Activated T-helper 1 cell treated with anti-CD3 and anti-CD28 coated beads, Interleukin-2, amount 50 U/mL, for 16 hours (primary cell): ENCODE results near the gene PHLDA3.

Experiments used
- DNase-seq, 2 donors: peaks; one replicate each; pipeline ENCODE4 v3.0.0-alpha.2; 2020; ENCODE audit warnings: low read depth in 1 of 2, low spot score in 1 of 2

The PHLDA3 gene

DNA sequence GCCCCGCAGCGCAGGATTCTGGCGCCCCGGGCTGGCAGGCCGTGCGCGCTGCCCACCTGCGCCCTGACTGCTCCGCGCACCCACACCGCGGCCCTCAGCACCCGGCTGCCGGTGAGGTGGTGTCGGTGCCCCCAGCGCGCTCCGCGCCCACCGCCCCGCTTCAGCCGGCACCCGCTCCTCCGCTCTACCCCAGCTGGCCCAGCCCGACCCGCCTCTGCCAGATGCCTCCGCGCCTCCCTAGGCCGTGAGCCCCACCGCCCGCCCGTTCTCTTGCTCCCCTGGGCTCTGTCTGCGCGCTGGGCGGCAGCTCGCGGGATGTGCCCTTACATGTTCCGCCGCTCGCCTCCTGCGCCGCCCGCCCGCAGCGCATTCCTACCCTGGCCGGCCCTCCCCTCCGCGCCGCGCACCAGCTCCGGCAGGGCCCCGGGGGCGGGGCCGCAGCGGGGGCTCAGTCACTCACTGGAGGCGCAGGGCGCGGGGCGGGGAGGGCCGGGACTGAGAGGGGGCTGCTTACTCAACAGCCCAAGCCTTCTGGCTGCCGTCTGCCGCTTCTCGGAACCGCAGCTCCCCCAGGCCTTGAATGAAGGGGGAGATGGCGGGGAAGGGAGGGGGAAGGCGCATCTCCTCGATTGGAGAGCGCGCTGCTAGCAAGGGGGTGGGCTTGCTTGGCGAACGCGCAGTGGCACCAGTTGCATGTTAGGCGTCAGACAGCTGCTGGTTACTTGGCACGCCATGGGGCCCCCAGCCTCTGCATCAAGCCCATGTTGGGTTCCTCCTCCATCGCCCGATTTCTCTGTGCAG lies at the start of gene PHLDA3:
Gene PHLDA3 (minus strand): TSS at position 345 of the 801 bp plus-strand sequence. CDS start 402 bp downstream, outside the sequence.
- peak in 1 of 2 donors; percentile 9 for DNase-seq

DNA sequence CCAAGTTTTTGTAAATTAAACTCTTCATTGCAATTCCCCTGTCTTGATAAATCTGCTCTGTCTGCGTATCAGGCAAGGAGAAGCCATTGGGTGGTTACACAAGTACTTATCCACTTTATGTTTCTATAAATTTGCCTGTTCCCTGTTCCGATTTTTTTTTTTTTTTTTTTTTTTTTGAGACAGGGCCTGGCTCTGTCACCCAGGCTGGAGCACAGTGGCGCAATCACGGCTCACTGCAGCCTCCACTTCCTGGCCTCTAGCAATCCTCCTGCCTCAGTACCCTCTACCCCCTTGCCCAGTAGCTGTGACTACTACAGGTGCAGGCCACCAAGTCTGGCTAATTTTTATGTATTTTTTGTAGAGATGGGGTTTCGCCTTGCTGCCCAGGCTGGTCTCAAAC lies 49.1 kb upstream of the PHLDA3 start:
- DNase-seq = no peak

DNA sequence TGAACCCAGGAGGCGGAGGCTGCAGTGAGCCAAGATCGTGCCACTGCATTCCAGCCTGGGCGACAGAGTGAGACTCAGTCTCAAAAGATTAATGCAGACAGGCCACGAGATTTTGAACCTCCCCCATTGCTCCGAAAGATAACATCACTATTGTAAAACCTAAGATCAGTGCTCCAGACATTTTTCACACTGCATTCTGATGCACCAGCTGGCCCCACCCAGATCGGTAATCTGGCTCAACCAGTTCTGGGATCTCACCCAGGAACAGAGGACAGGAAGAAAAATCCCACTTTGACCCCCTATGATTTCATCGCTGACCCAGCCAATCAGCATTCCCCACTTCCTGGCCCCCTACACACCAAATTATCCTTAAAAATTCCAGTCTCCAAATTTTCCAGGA lies 48.6 kb upstream of the PHLDA3 start:
- DNase-seq = no peak

DNA sequence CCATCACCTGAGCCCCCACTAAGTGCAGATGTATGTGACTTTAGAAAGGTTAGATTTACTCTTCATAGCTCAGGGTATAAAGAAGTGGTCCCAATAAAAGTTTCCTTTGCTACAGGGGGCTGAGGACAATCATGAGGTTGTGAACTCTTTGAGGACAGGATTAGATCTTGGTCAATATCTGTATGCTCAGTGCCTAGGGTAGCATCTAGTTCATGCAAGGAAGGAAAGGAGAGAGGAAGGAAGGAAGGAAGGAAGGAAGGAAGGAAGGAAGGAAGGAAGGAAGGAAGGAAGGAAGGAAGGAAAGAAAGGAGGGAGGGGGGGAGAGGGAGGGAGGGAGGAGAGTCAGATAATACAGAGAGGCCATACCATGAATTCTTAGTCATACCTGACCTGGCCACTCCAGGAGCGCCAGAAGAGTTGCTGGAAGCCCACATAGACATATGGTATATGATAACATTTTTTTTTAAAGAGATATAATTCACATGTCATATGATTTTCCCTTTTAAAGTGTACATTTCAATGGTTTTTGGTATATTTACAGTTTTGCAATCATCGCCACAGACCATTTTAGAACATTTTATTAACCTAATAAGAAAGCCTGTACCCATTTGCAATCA lies 47.6 kb upstream of the PHLDA3 start:
- no peak for DNase-seq

DNA sequence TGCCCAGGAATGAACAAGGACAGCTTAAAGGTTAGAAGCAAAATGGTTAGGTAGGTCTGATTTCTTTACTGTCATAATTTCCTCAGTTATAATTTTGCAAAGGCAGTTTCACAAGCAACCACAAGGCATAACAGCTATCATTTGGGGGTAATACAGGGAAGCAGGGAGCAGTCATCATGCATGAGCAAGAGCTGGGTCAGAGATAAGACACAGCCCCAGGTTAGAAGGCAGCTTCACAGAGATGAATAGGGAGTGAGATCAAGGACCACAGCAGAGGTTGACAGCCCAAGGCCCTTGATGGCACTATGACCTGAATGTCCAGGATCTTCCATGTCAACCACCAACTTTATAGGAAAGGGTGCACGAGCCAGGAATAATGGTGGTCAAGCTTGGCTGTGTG lies 46.9 kb upstream of the PHLDA3 start:
- no peak for DNase-seq

DNA sequence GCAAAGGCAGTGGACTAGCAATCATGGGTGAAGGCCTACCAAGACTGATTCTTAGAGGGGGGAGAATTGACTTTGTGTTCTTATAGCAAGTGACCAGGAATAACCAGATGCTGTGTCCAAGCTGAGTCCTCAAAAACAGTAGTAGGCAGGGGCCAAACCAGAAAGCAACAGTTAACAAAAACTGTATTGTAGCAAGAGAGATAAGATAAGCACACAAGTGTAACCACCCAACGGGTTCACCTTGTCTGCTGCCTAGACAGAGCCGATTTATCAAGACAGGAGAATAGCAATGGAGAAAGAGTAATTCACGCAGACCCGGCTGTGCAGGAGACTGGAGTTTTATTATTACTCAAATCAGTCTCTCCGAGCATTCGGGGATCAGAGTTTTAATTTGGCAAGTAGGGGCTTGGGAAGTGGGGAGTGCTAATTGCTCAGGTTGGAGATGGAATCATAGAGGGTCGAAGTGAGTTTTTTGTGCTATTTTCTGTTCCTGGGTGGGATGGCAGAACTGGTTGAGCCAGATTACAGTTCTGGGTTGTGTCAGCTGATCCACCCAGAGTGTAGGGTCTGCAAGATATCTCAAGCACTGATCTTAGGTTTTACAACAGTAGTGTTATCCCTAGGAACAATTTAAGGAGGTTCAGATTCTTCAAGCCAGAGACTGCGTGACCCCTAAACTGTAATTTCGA lies 46.2 kb upstream of the PHLDA3 start:
- no peak for DNase-seq

DNA sequence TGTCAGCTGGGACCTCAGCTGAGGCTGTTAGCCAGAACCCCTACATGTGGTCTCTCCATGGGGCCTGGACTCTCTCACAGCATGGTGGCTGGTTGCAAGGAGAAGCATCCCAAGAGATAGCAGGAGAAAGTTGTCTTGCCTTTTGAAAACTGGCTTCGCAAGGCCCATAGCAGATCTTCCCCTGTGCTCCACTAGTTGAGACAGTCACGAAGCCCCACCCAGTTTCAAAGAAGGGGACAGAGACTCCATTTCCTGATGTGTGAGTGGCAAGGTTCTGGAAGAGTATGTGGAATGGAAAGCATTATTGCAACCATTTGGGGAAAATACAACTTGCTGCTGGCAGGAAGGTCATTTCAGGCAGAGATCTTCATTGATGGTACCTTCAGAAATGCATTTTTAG lies 45.5 kb upstream of the PHLDA3 start:
- no peak for DNase-seq

GRCh38 chr1:201513498-201514243 lies 44.7 kb upstream of the PHLDA3 start:
- DNase-seq = no peak

GRCh38 chr1:201511941-201512539 lies 43.1 kb upstream of the PHLDA3 start:
- DNase-seq = no peak

DNA sequence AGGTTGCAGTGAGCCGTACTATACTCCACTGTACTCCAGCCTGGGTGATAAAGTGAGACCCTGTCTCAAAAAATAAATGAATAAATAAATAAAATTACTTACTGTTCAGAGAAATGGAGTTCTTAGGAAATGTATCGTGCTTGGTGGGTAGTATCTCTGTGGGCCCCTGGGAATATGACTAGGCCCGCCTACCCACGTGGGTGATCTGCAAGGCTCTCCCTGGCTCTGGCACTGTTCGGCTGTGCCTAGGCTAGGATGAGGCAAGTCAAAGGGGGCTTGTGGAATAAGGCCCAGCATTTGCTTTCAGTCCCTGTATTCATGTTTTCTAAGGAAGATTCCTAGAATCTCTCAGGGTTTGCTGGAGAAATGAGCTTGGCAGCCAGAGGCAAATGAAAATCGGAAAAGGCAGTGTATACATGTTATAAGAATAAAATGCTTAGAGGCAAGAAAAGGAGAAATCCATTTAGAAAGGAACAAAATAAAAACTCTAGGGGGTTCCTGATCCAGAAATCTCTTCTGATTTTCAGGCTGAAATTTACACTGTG lies 42.5 kb upstream of the PHLDA3 start:
- no peak for DNase-seq

DNA sequence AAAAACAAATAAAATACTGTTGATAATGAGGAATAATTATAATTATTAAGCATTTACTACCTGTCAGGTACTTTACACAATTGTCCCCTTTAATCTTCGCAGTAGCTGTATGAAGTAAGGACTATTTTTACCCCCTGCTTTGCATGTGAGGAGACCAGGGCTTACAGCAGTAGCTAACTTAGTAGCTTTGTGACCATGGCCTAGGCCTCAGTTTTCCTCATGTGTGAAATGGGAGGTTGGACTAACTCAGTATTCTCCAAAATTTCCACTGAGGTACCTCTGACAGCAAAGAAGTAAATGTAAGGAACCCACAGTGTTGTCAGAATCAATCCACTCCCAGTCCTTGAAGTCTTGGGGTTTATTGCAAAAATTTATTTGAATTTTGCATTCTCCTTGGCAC lies 41.7 kb upstream of the PHLDA3 start:
- no peak for DNase-seq

DNA sequence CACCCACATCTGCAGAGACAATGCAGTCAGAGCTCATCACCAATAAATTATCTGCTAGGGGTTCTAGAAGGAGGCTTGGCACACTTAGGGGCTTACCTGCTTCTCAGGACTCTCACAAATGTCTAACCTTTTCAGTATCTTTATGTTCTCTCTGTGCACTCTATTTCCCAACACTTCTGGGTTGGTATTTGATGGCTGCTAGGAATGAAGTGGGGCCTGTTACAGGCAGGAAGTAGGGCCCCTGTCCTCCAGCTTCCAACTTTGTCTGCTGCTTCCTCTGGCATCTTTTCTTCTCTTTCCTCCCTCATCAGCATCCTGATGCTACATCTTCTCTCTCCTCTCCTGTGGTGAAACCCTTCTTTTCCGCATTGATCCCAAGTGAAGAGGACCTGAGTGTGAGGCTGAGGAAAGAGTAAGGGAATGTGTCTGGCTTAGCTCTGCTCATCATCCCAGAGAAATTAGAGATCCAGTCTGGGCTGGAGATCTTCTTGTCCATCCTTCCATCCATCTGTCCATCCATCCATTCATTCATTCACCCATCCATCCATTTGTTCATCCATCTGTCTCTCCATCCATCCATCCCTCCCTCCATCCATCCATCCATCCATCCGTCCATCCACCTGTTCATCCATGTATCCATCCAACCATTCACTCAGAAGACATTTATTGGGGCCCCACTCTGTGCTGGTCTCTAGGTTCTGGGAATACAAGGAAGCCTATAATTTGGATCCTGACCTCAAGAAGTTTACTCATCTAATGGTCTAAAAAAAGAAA lies 40.8 kb upstream of the PHLDA3 start:
- no peak for DNase-seq

DNA sequence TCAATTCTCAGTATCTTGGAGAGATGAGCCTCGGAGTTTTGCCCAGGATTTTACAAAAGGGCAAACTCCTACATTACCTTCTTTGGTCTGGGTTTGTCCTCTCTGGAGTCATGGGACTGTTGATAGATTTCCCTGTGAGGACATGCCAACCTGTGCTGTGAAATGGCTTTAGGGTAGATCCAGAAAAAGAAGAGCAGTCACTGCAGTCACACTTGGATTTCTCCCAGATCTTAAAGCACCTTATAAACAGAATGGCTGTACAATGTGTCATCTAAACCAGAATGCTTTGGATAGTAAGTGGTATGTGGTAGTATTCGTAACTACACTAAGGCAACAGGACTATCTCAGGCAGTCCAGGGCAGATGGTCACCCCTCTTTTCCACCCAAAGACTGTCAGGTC lies 39.8 kb upstream of the PHLDA3 start:
- DNase-seq = no peak

- DNase-seq = no peak
These were observed 38.3 kb upstream of the PHLDA3 start for GRCh38 chr1:201507360-201507675.

- DNase-seq = peak; percentile 56 to 71
These were observed 37.8 kb upstream of the PHLDA3 start, which contains the start of gene CSRP1 for GRCh38 chr1:201506557-201507359. CSRP1 (minus strand) TSS chr1:201507123; CDS start chr1:201496303, 10,820 bp downstream.

DNA sequence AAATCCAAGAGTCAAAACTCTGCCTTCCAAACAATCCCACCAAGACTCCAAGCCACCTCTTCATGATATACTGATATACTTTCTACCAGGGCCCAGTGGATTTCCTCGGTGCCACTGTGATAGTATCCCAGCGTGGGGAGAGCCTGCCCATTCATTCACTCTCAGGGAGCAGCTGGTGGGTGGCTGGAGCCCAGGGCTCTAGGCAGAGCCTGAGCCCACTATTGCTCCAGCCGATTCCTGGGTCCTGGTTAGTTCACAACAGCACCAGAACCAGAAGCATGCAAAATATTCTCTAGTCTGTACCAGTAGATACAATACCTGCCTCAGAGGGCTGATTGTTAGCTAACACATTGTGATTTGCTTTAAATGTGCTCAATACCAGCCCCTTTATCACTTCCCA lies 37.1 kb upstream of the PHLDA3 start:
- no peak for DNase-seq

GRCh38 chr1:201505503-201505890 lies 36.5 kb upstream of the PHLDA3 start:
- DNase-seq = no peak

GRCh38 chr1:201504799-201505502 lies 36.0 kb upstream of the PHLDA3 start:
- no peak for DNase-seq

DNA sequence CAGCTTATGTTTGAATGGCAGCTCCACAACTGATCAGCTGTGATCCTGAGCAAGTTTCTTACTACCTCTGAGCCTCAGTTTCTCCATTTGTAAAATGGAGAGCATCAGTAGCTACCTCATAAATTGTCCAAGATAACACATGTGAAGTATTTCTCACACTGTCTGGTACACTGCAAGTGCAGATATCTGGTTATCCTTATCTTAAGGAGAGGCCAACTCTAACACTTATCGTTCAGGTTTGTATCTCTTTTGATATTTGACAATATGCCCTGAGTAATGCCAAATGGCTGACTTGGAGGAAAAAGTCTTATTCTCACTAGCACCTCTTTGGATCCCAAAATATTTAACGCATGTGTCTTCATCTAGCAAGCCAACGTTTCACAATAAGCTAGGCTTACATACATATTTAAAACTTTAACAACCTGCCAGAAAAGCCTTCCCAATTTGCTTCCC lies 35.2 kb upstream of the PHLDA3 start:
- no peak for DNase-seq
